Activated T-cell treated with anti-CD3 and anti-CD28 coated beads, Interleukin-2, amount 50 U/mL, for 24 hours (primary cell): ENCODE data around the gene UNKL.
A peak's percentile ranks its signal among the peaks of the same experiment; 100 is the strongest.

Experiments
- DNase-seq: peaks from one replicate; pipeline ENCODE4 v3.0.0-alpha.2; 2020
- H3K27ac Mint-ChIP-seq: 2 replicates; pipeline ENCODE4 v1.8.0; 2020; ENCODE audit warnings: mild to moderate bottlenecking, mixed read lengths
- H3K27me3 Mint-ChIP-seq: 2 replicates; pipeline ENCODE4 v1.8.0; 2020; ENCODE audit warnings: mixed read lengths
- H3K36me3 Mint-ChIP-seq: 2 replicates; pipeline ENCODE4 v1.8.0; 2020; ENCODE audit warnings: low read depth, mixed read lengths
- H3K4me1 Mint-ChIP-seq: 2 replicates; pipeline ENCODE4 v1.8.0; 2020; ENCODE audit warnings: low read depth, mixed read lengths
- H3K4me3 Mint-ChIP-seq: 2 replicates; pipeline ENCODE4 v1.8.0; 2020; ENCODE audit warnings: mild to moderate bottlenecking, moderate library complexity, mixed read lengths
- H3K9me3 Mint-ChIP-seq: 2 replicates; pipeline ENCODE4 v1.8.0; 2020; ENCODE audit warnings: mixed read lengths

The UNKL gene

DNA sequence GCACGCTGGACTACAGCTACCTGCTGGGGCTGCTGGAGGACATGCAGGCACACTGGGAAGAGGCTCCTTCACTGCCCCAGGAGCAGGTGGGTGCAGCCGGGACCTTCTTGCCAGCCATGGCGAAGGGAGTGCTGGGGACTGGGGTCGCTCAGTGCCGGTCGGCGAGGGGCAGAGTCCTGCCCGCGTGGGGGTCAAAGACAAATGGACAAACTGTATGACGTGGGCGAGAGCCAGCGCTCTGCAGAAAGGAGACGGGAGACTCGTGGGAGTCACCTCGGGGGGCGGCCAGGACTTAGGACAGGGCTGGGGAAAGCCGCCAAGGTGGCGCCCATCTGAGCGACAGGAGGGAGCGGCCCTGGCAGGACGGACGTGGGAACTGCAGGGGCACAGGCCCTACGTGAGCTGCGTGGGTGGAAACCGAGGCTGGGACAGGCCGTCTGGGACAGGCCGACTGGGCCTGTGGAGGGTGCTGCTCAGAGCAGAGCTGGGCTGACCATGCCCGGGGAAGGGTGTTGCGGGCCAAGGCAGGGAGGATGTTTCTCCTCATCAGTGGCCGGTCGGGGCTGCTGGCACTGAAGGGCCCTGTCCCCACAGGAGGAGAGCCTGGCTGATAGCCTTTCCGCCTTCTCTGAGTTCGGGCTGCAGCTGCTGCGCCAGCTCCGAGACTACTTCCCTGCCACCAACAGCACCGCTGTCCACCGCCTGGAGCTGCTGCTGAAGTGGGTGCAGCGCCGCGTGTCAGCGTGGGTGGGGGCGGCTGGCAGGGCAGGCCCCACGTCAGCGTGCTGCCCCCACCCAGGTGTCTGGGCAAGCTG lies 70.9 kb downstream of the UNKL start:
- DNase-seq: no peak
- peaks cover 8% of the 10 kb centered on the region for H3K36me3 Mint-ChIP-seq
- peak overlapping the region; percentile 71 for H3K27ac Mint-ChIP-seq
- H3K4me3 Mint-ChIP-seq: peak overlapping the region; percentile 29
- H3K9me3 Mint-ChIP-seq: no peaks in the 10 kb centered on the region
- H3K27me3 Mint-ChIP-seq: no peaks in the 10 kb centered on the region
- H3K4me1 Mint-ChIP-seq: peaks cover 17% of the 10 kb centered on the region

DNA sequence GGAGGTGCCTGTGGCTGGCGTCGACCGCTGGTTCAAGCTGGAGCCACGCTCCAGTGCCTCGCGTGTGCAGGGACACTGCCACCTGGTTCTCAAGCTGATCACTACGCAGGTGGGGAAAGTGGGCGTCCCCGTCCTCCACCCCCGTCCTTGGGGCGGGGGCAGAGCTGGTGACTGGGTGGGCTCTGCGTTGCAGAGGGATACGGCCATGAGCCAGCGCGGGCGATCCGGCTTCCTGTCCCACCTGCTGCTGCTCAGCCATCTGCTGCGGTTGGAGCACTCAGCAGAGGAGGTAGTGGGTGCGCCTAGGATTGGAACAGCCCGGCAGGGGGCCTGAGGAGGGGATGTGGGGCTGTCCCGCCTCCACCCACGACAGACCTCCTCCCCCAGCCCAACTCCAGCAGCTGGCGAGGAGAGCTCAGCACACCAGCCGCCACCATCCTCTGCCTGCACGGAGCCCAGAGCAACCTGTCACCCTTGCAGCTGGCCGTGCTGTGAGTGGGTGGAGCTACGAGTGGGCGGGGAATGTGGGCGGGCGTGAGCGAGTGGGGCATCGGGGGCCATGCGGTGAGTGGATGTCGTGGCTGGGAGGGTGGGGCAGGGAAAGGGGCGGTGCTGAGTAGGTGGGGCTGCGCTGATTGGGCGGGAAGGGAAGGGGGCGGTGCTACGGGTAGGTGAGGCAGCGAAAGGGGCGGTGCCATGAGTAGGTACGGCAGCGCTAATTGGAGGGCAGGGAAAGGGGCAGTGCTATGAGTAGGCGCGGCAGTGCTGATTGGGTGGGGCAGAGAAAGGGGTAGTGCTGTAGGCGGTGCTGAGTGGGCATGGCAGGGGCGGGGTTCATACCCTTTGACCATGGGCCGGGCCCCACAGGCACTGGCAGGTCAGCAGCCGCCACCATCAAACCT lies 71.7 kb downstream of the UNKL start:
- DNase-seq: peak; percentile 91
- peak overlapping the region; percentile 71 for H3K27ac Mint-ChIP-seq
- no peaks in the 10 kb centered on the region for H3K9me3 Mint-ChIP-seq
- H3K36me3 Mint-ChIP-seq: peaks cover 4% of the 10 kb centered on the region
- H3K27me3 Mint-ChIP-seq: no peaks in the 10 kb centered on the region
- peaks cover 17% of the 10 kb centered on the region for H3K4me1 Mint-ChIP-seq
- H3K4me3 Mint-ChIP-seq: peak overlapping the region; percentile 53

DNA sequence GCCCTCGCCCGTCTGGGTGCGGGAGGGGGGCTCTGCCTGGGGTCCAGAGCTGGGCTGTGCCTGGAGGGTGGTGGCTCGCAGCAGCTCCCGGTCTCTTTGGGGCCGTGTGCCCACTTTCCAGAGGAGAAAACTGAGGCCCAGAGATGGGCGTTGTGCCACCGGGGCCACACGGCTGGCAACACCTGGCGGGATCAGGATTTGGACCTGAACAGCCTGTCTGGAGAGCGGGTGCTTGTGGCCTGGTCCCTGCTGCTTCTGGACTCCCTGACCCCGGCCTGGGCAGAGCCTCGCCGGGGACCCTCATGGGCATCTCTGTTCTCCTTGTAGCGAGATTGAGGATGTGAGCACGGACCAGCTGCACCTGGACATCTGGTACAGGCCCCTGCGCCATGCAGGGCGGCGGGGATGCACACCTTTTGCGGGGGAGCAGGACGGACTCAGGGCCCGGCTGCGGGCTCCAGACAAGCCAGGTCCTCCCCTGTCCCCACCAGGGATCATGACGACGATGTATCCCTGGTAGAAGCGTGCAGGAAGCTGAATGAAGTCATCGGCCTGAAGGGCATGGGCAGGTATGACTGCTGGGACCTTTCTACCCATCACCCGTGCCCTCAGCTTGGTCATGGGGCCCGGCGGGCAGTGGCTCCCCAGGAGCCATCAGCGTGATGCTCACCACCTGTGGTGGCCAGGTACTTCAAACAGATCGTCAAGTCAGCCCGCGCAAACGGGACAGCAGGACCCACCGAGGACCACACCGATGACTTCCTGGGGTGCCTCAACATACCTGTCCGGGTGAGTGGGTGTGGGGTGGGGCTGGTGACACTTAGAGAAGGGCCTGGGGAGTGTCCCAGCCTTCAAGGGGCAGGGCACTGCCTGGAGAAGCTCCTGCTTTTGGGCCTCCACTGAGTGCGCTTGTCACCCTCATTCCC lies 72.7 kb downstream of the UNKL start:
- Mint-ChIP-seq H3K4me1 (peaks cover 17% of the 10 kb centered on the region), H3K27ac (no peak overlapping the region), H3K4me3 (no peak overlapping the region)

DNA sequence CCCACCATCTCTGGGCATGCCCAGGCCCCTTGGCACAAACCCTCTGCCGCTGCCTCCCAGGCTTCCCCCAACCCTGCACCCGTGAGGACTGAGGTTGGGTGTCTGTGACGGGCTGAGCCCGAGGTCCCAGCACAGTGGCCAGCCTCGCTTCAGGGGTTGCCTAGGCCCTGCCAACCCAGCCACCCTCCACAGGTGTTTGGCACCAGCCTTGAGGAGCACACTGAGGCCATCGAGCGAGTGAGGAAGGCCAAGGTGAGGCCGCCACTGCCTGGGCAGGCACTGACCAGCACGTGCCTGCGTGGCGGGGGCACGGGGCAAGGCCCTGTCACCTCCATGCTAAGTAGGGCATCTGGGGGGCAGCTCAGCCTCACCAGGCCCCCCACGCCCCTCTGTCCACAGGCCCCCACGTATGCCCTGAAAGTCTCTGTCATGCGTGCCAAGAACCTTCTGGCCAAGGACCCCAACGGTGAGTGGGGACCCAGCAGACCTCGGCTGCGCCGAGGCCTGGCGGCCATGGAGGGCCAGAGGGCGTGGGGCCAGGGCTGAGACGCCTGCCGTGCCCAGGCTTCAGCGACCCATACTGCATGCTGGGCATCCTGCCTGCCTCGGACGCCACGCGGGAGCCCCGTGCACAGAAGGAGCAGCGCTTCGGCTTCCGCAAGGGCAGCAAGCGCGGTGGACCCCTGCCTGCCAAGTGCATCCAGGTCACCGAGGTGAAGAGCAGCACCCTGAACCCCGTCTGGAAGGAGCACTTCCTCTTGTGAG lies 73.6 kb downstream of the UNKL start:
- H3K4me1 Mint-ChIP-seq: peaks cover 17% of the 10 kb centered on the region
- H3K27ac Mint-ChIP-seq: no peak overlapping the region
- H3K9me3 Mint-ChIP-seq: no peaks in the 10 kb centered on the region
- H3K27me3 Mint-ChIP-seq: peaks cover 4% of the 10 kb centered on the region
- H3K36me3 Mint-ChIP-seq: no peaks in the 10 kb centered on the region
- DNase-seq: no peak
- no peak overlapping the region for H3K4me3 Mint-ChIP-seq

More for the DNA sequence above, 72.7 kb downstream of the UNKL start:
- H3K27me3 Mint-ChIP-seq: no peaks in the 10 kb centered on the region
- H3K9me3 Mint-ChIP-seq: no peaks in the 10 kb centered on the region
- DNase-seq: no peak
- H3K36me3 Mint-ChIP-seq: no peaks in the 10 kb centered on the region

DNA sequence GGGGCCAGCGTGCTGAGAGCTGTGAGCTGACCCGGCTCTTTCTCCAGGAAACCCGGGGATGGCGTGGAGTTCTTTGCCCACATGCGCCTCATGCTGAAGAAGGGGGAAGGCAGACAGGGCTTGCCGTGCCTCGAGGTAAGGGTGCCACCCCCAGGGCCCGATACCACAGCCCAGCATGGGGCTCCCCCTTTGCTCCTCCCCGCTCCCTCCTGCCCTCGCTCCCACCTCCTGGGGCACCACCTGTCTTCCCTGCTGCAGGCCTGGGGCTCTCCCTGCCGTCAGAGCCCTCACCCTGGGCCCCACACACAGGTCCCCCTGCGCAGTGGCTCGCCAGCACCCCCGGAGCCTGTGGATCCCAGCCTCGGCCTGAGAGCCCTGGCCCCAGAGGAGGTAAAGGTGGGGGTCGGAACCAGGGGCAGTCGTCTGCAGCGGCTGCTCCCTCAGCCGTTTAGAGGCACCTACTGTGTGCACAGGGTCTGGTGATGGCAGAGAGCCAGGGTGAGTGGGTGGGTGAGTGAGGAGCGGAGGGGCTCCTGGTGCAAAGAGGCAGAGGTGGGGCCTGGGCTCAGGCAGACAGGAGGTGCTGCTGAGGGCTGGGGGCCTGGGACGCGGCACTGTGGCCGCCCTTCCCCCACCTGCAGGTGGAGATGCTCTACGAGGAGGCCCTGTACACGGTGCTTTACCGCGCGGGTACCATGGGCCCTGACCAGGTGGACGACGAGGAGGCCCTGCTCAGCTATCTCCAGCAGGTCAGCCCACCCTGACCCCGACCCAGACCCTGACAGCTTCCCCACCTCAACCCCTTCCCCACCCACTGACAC lies 75.4 kb downstream of the UNKL start:
- Mint-ChIP-seq H3K4me1 (peaks cover 19% of the 10 kb centered on the region), H3K27me3 (peaks cover 17% of the 10 kb centered on the region), H3K36me3 (no peaks in the 10 kb centered on the region), H3K27ac (no peak overlapping the region), H3K9me3 (no peaks in the 10 kb centered on the region), H3K4me3 (no peak overlapping the region)
- DNase-seq: no peak

DNA sequence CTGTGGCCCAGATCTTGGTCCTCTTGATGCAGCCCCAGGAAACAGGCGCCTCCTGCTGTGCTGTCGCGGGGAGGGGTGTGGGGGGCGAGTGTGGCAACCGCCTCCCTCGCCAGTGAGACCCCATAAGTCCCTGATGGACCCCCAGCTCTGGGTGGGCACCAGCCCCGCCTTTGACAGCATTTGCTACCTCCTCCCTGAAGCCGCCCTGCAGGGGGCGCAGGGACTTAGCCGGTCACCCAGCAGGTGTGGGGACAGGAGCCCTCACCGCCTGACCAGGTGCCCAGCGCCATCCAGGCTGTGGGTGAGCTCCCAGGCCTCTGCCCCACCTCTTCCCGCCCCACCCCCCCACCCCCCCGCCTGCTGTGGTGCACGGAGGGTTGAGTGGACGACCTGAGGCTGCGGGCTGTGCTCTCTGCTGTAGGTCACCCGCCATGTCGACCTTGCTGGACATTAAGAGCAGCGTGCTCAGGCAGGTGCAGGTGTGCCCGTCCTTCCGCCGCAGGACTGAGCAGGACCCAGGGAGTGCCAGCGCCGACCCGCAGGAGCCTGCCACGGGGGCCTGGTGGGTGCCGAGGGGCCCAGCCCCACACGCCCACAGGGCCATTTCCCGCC lies 76.3 kb downstream of the UNKL start:
- Mint-ChIP-seq H3K4me3 (no peak overlapping the region), H3K27me3 (peaks cover 17% of the 10 kb centered on the region), H3K36me3 (no peaks in the 10 kb centered on the region), H3K9me3 (no peaks in the 10 kb centered on the region), H3K4me1 (peaks cover 16% of the 10 kb centered on the region), H3K27ac (no peak overlapping the region)
- no peak for DNase-seq

DNA sequence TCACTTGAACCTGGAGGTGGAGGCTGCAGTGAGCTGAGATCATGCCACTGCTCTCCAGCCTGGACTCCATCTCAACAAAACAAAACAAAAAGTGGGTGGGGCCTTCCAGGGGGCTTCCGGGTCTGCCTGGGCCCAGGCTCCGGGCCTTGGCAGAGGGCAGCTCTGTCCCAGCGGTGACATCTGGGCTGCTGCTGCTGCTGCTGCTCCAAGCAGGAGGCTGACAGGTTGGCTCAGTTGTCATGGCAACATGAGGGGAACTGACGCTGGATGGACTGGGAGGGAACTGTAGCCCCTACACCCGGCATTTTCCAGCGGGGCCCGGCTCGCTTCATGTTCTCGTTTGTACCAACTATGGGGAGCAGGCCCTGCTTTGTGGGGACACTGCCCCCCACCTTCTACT lies 77.0 kb downstream of the UNKL start:
- H3K36me3 Mint-ChIP-seq: no peaks in the 10 kb centered on the region
- DNase-seq: no peak
- H3K27ac Mint-ChIP-seq: no peak overlapping the region
- no peak overlapping the region for H3K4me3 Mint-ChIP-seq
- H3K27me3 Mint-ChIP-seq: peaks cover 21% of the 10 kb centered on the region
- no peaks in the 10 kb centered on the region for H3K9me3 Mint-ChIP-seq
- H3K4me1 Mint-ChIP-seq: peaks cover 12% of the 10 kb centered on the region

DNA sequence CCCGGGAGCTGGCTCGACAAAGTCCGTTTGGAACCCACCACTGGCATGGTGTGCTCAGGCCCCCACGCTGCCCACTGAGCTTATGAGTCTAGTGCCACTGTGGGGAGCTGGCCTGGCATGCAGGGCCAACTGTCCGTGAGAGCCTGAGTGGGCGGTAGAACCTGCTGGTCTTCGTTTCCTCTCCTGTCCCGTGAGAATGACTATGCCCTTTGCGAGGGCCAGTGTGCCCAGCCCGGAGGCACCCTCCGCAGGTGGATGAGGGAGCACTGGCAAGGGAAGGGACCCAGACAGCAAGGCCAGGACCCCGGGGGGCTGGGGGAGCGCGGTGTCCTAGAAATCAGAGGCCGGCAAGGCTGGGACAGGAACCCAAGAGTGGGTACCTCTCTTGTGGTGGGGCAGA lies 77.9 kb downstream of the UNKL start:
- Mint-ChIP-seq H3K9me3 (no peaks in the 10 kb centered on the region), H3K4me1 (peaks cover 11% of the 10 kb centered on the region), H3K27me3 (peaks cover 30% of the 10 kb centered on the region), H3K4me3 (no peak overlapping the region), H3K27ac (no peak overlapping the region), H3K36me3 (no peaks in the 10 kb centered on the region)
- no peak for DNase-seq

DNA sequence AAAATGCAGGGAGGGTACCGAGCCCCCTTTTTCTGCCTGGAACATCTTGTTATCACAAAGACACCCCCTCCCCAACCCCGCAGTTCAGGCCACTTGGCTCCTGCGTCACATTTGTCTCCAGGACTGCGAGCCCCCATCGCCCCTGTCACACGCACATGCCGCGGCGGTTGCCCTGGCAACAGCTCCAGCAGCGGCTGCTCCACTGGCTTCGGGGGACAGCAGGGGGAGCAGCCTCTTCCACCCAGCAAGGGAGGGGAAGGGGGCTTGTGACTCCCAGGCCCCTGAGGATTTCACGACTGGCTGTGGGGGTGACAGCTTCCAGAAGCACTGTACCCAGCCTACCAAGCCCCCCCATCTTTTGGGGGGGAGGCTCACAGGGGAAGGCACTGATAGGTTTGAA lies 78.5 kb downstream of the UNKL start:
- Mint-ChIP-seq H3K36me3 (no peaks in the 10 kb centered on the region), H3K4me1 (peaks cover 16% of the 10 kb centered on the region), H3K9me3 (no peaks in the 10 kb centered on the region), H3K4me3 (no peak overlapping the region), H3K27ac (no peak overlapping the region), H3K27me3 (peaks cover 35% of the 10 kb centered on the region)
- DNase-seq: no peak

DNA sequence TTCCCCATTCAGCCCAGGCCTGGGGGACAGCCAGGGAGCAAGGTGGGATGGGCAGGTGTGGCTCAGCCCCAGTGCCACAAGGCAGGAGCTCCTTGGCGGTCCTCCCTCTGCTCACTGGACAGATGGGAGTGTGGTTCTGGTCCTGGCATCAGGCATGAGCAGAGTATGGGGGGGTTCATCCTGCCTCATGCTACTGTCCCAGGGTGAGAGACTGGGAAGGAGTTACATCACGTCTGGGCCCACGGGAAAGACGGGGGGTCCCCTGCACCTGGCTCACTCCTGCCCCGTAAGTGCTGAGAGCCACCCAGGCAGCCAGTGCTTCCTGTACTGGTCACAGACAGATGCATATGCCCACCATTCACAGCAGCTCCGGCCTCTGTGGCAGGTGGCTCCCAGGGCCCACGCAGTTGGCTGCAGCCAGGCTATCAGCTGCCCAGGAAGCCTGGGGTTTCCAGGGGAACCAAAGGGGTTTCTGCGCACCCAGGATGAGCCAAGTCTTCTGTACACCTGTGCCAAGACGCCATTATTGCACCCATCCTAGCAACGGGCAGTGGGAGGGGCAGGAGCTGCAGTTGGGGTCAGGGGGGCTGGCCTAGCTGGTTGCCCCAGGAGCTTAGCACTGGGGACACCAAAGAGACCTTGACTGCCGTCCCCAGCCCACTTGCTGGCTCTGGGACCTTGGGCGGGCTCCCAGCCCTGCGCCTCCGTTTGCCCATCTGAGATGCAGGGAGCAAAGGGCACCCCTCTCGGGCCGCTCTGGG lies 79.1 kb downstream of the UNKL start:
- Mint-ChIP-seq H3K9me3 (no peaks in the 10 kb centered on the region), H3K27me3 (peaks cover 39% of the 10 kb centered on the region), H3K4me1 (peaks cover 16% of the 10 kb centered on the region), H3K27ac (no peak overlapping the region), H3K4me3 (no peak overlapping the region), H3K36me3 (no peaks in the 10 kb centered on the region)
- DNase-seq: no peak

DNA sequence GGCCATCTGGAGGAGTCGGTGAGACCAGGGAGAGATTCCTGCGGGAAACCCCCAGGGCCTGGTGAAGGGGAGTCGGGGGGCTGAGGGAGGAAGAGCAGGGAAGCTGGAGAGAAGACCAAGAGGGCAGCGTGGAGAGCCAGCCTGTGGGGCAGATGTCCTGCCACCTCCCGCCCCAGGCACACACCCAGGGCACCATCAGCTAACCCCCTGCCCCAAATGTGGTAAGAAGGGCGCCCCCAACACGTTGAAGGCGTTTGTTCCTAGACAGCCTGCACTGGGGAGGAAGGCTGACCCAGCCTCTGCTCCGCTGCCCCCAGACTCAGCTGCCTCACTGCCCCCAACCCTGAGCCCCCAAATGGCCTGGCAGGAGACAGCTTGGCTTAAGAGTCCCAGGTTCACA lies 79.8 kb downstream of the UNKL start:
- H3K27ac Mint-ChIP-seq: no peak overlapping the region
- no peaks in the 10 kb centered on the region for H3K36me3 Mint-ChIP-seq
- peaks cover 39% of the 10 kb centered on the region for H3K27me3 Mint-ChIP-seq
- H3K4me3 Mint-ChIP-seq: no peak overlapping the region
- peaks cover 16% of the 10 kb centered on the region for H3K4me1 Mint-ChIP-seq
- no peak for DNase-seq
- H3K9me3 Mint-ChIP-seq: no peaks in the 10 kb centered on the region
